Urinary bladder (tissue), 4 donors: ENCODE measurements around the gene APMAP. TPM values are rescaled to one million over a fixed set of nuclear protein-coding genes. Genes with fewer than 3 reads are reported as not detected.

Experiments used
- DNase-seq: peaks from one replicate; pipeline ENCODE4 v3.0.0-alpha.2; 2015; ENCODE audit errors: extremely low spot score
- H3K27ac ChIP-seq: one replicate; pipeline ENCODE4 v1.5.1; 2013; ENCODE audit warnings: low read depth, mild to moderate bottlenecking, moderate library complexity
- H3K36me3 ChIP-seq: one replicate; pipeline ENCODE4 v1.6.1; 2013; ENCODE audit warnings: mild to moderate bottlenecking, moderate library complexity; ENCODE audit not compliant: insufficient read depth
- H3K4me1 ChIP-seq: one replicate; pipeline ENCODE4 v1.6.1; 2013; ENCODE audit warnings: mild to moderate bottlenecking, moderate library complexity; ENCODE audit not compliant: insufficient read depth
- H3K4me3 ChIP-seq: one replicate; pipeline ENCODE4 v1.5.1; 2013; ENCODE audit warnings: low read depth, low read length
- WGBS: extraction: QIAGEN DNeasy Blood & Tissue Kit; methylation state at CpG from one replicate; pipeline ENCODE4 v1.1.7; 2013; 5-methylcytosine and 5-hydroxymethylcytosine counted together
- polyA plus RNA-seq: library from polyadenylated mRNA; stranded (reverse); fragments of 200-250 nt; gene quantifications from one replicate; pipeline ENCODE4 v1.2.3, GENCODE V29; 2013
- total RNA-seq: library from RNA; depleted of rRNA; stranded (reverse); fragments of >200 nt; gene quantifications from one replicate; pipeline ENCODE4 v1.2.3, GENCODE V29; 2014
- donor health status: healthy with polysubstance abuse.
- donor health status: healthy.

The APMAP gene
- total and polyA plus RNA-seq, 2 donors: 41.7 to 54.9 TPM

DNA sequence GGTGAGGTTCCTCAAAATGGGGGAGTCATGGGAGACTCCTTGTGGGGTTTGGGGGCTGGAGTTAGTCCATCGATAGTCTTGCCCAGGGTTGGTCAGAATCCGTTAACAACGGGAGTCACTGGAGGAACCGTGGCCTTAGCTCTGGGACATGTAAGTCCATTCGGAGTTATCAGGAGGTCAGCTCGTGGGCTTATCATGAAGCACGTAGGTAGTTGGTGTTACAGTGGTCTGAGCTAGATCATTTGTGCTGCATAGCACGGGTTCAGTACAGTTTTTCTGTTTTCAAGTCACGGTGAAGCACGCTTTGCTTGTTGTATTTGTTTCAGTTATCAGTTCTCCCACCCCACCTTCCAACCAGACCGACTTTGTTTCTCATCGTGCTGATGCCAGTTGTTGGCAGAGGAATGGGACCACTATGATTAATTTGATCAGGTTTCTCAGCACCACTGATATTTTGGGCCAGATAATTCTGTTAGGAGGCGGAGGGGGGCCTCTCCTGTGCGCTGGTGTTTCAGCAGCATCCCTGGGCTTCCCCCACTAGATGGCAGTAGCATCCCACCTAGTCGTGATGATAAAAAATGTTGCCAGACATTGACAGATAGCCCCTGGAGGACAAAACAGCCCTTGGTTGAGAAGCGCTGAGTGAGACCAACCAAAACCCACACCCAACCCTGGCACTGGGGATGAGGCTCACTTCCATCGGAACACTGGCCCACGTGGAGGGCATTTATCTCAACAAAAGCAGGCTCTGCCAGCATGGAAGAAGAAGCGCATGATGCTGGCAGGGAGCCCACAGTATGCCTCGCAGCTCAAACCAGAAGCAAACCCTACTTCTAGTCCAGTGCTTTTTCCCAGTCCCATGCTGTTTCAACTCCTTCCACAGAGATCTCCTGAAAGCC, 2.2 kb upstream of the APMAP start:
- Histone ChIP-seq H3K4me1 (no peaks in the 10 kb centered on the region), H3K4me3 (no peak overlapping the region), H3K36me3 (no peaks in the 10 kb centered on the region), H3K27ac (no peak overlapping the region)
- DNase-seq: peak; percentile 64
- 42% methylated on average over 20 of the region's 20 CpGs for WGBS

DNA sequence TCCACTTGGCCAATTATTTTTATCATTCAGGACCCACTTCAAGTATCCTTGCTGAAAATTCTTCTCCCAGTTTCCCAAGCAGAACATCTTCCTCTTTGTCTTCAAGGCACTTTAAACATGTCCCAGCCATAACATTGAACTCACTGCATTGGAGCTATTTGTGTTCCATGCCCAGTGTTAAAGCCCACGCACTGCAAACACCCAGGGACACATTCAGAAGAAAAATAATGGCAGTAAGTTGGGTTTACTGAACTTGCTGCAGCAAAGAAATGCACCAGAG, 1.6 kb upstream of the APMAP start:
- Histone ChIP-seq H3K36me3 (no peaks in the 10 kb centered on the region), H3K4me3 (no peak overlapping the region), H3K27ac (no peak overlapping the region), H3K4me1 (no peaks in the 10 kb centered on the region)
- DNase-seq: no peak
- WGBS: 80% methylated on average over 1 of the region's 1 CpG

DNA sequence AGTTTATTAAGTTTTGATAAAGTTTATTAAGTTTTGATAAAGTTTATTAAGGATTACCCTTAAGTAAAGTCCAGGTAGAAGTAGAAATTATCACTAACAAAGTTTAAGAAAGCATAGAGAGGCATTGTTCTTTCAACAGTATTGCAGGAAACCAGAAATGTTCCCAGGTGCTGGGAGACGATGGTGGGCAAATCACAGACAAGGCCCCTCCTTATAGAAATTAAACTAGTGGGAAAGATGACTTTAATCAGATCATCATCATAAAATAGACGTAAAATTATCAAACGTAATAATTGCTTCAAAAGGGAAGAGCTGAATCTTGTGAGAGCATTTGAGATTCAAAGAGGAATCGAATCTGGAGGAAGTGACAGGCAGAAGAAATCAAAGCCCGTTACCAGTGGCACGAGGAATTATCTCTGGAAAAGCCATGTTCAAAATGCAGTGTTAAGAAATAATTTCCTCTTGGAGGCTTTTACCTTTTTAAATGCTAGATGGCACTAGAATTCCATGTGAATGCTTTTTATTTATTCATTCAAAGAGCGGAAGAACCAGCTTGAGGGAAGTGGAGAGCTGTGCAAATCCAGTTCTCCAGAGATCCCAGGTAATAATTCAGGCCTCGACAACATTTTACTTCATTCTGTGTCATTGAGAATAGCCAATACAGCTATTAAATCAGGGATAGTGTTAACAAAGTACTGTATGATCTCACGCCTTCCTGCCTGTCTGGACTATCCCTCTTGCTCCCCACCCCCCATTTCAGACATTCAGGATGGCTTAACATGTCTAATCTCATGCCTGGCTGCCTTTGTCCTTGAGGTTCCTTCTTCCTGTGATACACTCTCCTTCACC, 1.0 kb upstream of the APMAP start:
- Histone ChIP-seq H3K4me3 (no peak overlapping the region), H3K36me3 (no peaks in the 10 kb centered on the region), H3K4me1 (no peaks in the 10 kb centered on the region), H3K27ac (no peak overlapping the region)
- 33% methylated on average over 9 of the region's 9 CpGs for WGBS
- peak; percentile 62 for DNase-seq

DNA sequence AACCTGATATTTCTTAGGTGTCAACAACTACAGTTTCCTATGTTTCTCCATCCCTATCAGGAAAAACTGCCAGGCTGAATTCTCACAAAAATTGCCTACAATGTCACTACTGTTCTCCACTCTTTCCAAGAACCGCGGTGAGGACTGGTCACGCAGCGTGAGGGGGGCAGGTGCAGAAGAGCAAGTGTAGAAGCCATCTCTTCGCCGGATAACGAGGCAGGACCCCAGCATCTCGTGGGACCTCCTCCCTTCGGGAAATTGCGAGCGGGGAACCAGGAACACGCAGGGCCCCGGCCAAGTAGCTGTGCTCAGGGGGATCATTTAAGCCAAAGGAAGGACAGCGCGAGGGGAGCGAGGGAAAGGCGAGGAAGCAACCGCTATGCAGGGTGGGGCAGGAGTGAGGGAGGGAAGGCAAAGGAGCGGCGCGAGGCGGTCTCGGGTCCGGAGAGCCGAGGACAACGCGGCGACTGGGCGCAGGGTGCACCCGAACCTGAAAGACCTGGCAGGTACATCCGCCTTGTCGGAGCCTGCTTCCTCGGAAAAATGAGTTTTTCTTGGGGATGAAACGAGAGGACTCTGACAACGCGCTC, 559 bp downstream of the APMAP start:
- Histone ChIP-seq H3K27ac (peak overlapping the region; percentile 76), H3K4me1 (no peaks in the 10 kb centered on the region), H3K36me3 (no peaks in the 10 kb centered on the region), H3K4me3 (peak overlapping the region; percentile 81)
- DNase-seq: no peak
- WGBS: under 1% methylated on average over 36 of the region's 36 CpGs

DNA sequence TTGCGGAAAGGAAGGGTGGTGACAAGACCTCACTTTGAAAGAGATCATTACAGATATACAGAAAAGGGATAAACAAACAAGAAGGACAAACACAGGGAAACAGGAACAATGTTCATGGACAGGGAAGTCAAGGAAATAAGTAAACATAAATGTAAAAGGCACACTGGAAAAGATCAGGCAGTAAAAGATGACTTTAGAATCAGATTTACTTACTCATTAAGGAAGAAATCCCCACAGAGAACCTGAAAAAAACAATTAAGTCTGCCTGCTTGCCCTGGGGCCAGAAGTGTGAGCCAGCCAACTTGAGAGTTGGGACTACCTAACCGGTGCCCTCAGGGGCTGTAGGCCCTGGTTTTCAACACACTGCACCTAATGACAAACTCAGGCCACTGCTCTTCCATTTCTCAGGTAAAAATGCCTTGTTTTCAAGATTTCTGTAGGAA, 1.7 kb downstream of the APMAP start:
- Histone ChIP-seq H3K27ac (no peak overlapping the region), H3K4me3 (no peak overlapping the region), H3K4me1 (no peaks in the 10 kb centered on the region), H3K36me3 (no peaks in the 10 kb centered on the region)
- no peak for DNase-seq
- WGBS: 90% methylated on average over 2 of the region's 2 CpGs

DNA sequence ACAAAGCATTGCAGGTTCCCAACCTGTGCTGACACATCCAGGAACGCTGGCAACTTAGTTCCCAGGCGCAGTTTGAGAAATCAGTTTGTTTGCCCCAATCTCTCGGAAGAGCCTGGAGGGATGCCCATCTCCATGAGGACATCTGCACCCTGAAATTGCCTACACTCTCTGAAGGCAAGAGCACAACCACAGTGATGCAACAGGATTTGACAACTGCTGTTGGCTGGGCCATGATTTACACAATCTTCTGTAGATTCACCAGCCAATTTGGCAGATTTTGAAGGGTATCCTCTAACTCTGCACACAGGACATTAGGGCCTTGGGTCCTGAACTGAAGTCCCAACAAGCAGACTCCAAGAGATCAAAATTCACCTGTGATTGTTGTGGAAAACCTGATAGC, 3.4 kb downstream of the APMAP start:
- H3K4me3 ChIP-seq: no peak overlapping the region
- no peak overlapping the region for H3K27ac ChIP-seq
- H3K4me1 ChIP-seq: no peaks in the 10 kb centered on the region
- H3K36me3 ChIP-seq: no peaks in the 10 kb centered on the region
- WGBS: 90% methylated on average over 3 of the region's 3 CpGs
- DNase-seq: no peak

DNA sequence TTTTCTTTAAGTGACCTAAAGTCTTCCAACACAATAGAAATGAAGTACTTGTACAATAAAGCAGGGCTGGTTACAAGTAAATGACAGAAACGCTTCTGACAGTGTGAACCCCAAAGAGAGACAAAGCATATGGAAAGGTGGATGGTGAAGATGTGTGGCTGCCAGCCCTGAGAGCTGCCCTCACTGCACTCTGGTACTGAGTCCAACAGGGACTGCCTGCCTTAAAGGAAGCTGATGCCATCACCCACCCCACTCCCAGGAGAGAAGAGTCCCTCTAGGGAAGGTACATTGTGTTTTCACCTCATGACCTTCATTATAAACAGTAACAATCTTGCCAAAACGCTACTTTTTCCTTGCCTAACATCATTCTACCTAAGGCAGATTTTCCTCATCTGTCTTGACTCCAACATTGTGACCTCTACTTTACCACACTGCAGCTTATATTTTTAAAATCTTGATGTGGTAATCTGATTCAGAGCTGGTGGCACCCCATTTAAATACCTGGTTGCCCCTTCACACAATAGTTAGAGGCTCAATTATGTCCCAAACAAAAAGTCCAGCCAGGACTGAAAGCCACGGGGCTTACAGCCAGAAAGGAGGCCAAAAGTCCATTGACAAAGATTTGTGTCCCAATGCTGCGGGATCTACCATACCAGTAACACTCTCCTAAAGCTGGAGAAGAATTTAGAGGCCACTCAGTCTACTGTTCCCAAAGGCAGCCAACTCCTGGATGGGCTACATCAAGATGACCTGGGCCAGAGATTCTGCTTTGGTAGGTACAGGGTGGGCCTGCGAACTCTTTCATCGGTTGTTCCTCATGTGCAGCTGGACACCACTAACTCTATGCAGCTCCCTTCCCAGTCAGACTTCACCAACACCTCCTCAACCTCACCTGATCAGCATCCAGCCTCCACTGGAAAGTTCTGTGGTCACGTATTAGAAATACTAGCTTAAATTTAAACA, 4.4 kb downstream of the APMAP start:
- no peak overlapping the region for H3K27ac ChIP-seq
- WGBS: 89% methylated on average over 7 of the region's 7 CpGs
- no peaks in the 10 kb centered on the region for H3K4me1 ChIP-seq
- H3K36me3 ChIP-seq: no peaks in the 10 kb centered on the region
- no peak for DNase-seq
- no peak overlapping the region for H3K4me3 ChIP-seq

DNA sequence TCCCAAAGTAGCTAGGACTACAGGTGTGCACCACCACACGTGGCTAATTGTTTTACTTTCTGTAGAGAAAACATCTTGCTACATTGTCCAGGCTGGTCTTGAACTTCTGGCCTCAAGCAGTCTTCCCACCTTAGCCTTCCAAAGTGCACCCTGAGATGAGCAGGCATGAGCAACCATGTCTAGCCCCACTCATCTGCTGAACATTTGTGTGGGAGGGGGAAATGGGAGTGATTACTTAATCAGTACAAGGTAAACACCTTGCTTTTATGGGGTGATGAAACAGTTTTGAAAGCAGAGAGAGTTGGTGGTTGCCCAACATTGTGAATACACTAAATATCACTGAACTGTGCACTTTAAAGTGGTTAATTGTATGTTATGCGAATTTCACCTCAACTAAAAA, 5.3 kb downstream of the APMAP start:
- Histone ChIP-seq H3K4me1 (no peaks in the 10 kb centered on the region), H3K36me3 (no peaks in the 10 kb centered on the region), H3K4me3 (no peak overlapping the region), H3K27ac (no peak overlapping the region)
- no peak for DNase-seq
- 90% methylated on average over 2 of the region's 2 CpGs for WGBS

DNA sequence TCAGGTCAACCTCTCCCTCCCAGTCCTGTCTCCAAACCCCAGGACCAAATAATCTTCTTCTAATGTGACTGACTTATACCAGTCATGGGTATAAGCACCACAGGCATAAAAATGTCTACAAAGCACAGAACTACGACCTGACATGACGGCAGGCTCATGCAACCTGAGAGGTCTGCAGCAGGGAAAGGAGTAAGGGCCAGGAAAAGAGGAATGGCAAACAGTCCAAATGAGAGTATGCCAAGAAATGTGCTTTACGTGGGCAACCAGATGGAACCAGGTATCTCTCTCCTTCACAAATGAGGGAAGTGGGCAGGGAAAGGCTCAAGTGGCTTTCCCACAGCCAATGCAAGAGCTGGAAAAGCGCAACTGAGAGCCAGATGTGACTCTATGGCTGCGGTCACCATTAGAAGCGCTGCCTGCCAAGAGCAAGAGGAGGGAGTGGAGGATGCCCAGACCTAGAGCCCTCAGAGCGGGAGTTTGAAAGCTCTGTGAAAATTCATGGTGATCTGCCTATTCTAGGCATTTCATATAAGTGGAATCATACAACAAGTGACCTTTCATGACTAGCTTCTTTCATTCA, 6.0 kb downstream of the APMAP start:
- DNase-seq: no peak

DNA sequence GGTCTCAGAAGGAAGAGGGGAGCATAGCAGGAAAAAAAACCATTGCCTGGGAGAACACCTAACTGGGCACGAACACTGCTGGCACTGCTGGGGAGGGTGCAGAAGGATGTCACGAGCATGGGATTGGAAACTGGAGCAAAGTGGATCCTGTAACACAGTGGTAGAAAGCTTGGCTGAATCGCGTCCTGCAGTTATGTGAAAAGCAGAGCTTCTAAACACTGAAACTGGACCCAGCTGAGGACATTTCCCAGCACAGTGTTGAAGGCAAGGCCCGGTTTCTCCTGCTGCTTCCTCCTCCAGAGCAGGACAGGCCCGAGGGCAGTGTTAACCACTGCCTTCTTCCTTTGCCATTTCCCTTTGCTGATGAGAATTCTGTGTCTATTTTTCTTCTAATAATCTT, 6.7 kb downstream of the APMAP start:
- 63% methylated on average over 6 of the region's 6 CpGs for WGBS
- no peak overlapping the region for H3K4me3 ChIP-seq
- no peak for DNase-seq
- H3K27ac ChIP-seq: no peak overlapping the region
- no peaks in the 10 kb centered on the region for H3K36me3 ChIP-seq
- H3K4me1 ChIP-seq: no peaks in the 10 kb centered on the region

More for the DNA sequence above, 6.0 kb downstream of the APMAP start:
- no peaks in the 10 kb centered on the region for H3K36me3 ChIP-seq
- H3K27ac ChIP-seq: no peak overlapping the region
- no peak overlapping the region for H3K4me3 ChIP-seq
- WGBS: 92% methylated on average over 7 of the region's 7 CpGs
- H3K4me1 ChIP-seq: no peaks in the 10 kb centered on the region

DNA sequence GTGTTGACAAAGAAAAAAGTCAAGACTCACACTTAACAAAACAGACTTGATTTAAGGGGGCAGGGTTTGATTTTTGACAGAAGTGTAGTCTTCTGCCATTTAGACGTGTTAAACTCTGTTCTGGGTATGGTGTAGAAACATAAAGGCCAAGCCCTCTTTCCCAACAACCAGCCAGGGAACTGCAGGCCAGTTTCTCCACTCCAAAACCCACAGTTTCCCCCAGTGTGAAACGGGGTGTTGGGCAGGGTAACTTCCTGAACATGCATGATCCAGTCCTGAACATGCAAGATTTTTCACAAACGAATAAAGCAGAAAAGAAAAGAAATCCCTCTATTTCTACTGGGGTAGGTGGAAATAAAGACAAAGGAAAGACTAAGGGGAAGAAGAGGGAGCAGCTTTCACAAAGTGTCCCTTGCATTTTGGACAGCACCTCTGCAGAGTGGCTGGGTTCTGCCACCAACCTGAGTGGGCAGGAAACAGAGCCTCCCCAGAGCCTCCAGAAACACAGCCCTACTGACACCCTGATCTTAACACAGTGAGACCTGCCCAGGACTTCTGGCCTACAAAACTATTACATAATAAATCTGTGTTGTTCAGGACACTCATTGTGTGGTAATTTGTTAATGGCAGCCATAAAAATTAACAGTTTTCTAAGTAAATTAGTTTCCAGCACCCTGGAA, 7.5 kb downstream of the APMAP start:
- H3K27ac ChIP-seq: no peak overlapping the region
- H3K4me3 ChIP-seq: no peak overlapping the region
- H3K36me3 ChIP-seq: no peaks in the 10 kb centered on the region
- H3K4me1 ChIP-seq: no peaks in the 10 kb centered on the region
- WGBS: 71% methylated on average over 3 of the region's 3 CpGs
- no peak for DNase-seq

DNA sequence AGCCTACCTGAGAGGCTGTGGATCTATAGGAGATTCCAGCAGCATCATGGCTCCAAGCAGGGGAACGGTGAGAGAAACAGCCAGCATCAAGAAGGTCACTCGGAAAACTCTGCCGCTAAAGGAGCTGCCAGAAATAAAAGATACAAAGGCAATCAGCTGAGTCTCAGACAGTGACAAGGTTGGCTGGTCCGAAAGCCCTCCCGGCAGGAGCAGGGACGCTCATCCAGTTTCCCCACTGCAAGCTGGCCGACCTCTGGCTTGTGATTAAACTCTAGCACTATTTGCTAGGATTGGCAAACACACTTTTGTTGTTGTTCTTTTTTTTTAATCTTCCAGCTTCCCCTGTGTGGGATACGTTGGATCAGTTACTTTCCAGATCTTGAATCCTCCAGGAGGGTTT, 8.7 kb downstream of the APMAP start:
- Histone ChIP-seq H3K4me1 (no peaks in the 10 kb centered on the region), H3K4me3 (no peak overlapping the region), H3K27ac (no peak overlapping the region), H3K36me3 (no peaks in the 10 kb centered on the region)
- DNase-seq: no peak
- WGBS: 93% methylated on average over 8 of the region's 8 CpGs
